ENCODE measurements around the gene SUFU.

The SUFU gene

GRCh38 chr10:102681696-102682095, 177.9 kb downstream of the SUFU start:
- peaks cover 38% of the 10 kb centered on the region for H3K4me1 Mint-ChIP-seq (ENCODE audit: low read depth)
- H3K36me3 Mint-ChIP-seq (ENCODE audit: low read depth): peaks cover 50% of the 10 kb centered on the region
- no peaks in the 10 kb centered on the region for H3K9me3 Mint-ChIP-seq
- H3K27me3 Mint-ChIP-seq: no peaks in the 10 kb centered on the region
- intact Hi-C loops (cut with micrococcal nuclease): no loop called here
- no peak overlapping the region for H3K4me3 Mint-ChIP-seq
- H3K27ac Mint-ChIP-seq: no peak overlapping the region

GRCh38 chr10:102682416-102682815, 178.6 kb downstream of the SUFU start:
- peaks cover 53% of the 10 kb centered on the region for H3K36me3 Mint-ChIP-seq (ENCODE audit: low read depth)
- H3K9me3 Mint-ChIP-seq: no peaks in the 10 kb centered on the region
- no peak overlapping the region for H3K4me3 Mint-ChIP-seq
- intact Hi-C loops (cut with micrococcal nuclease): no loop called here
- H3K27me3 Mint-ChIP-seq: no peaks in the 10 kb centered on the region
- no peak overlapping the region for H3K27ac Mint-ChIP-seq
- H3K4me1 Mint-ChIP-seq (ENCODE audit: low read depth): peaks cover 31% of the 10 kb centered on the region

GRCh38 chr10:102682981-102683380, 179.2 kb downstream of the SUFU start:
- H3K27me3 Mint-ChIP-seq: no peaks in the 10 kb centered on the region
- H3K27ac Mint-ChIP-seq: no peak overlapping the region
- no peak overlapping the region for H3K4me3 Mint-ChIP-seq
- intact Hi-C loops (cut with micrococcal nuclease): no loop called here
- no peaks in the 10 kb centered on the region for H3K9me3 Mint-ChIP-seq
- H3K4me1 Mint-ChIP-seq (ENCODE audit: low read depth): peaks cover 25% of the 10 kb centered on the region
- peaks cover 59% of the 10 kb centered on the region for H3K36me3 Mint-ChIP-seq (ENCODE audit: low read depth)

Data from dendritic cell treated with granulocyte-macrophage colony-stimulating factor and Interleukin-4, amounts not matched to agents 40 ng/mL and 50 ng/mL, for 4 days (primary cell).